ENCODE data around the gene EML3.
A peak's percentile ranks its signal among the peaks of the same experiment; 100 is the strongest.
"Not testable (repeated sequence)": the region's sequence is repeated elsewhere in the genome, so short reads cannot be mapped to it uniquely, and the experiment has no call there.

EML3 gene

DNA sequence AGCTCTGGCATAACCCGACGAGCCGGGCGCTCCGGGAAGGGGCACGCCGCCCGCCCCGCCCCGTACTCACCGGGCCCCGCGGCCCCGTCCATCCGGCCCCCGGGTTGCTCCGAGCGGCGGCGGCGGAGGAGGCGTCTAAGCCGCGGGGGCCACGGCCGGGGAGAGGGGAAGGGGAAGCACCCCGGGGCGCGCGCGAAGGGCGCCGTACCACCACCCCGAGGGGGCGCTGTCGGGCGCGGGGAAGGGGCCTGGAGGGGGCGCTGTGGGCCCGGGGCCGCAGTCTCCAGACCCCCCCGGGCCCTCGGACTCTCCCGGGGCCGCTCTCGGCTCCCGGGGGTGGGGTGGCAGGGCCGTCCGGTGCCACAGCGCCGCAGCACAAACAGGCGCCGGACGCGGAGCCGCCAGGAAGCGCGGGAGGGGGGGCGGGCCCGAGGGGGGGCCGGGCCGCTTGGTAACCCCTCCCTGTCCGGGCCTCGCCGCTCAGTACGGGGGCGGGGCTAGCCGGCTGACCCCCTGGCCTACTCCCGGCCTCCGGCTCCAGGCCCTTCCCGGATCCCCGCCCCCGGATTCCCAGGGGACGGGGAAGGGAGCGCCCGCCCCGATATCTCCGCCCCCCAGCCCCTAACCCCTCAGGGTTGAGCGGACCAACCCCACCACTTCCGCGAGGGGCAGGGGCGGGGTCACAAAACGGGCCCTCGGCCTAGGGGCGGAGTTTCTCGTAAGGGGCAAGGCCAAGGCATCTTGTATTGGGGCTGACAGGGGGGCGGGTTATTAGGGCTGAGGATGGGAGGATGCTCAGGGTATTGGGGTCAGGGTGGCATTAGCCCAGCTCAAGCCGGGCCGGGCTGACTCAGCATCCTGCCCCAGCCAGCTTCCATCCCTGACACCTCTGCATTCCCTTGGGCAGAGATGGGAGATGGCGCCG is at the start of gene EML3, which contains the start of gene ROM1:
TSS of gene EML3 (minus strand) at position 410 of the 925 bp plus-strand sequence. CDS start at position 92, 318 bp downstream.
TSS of gene ROM1 (plus strand) at position 892 of the 925 bp plus-strand sequence. CDS start at position 917, 25 bp downstream.
- DNase-seq: no peak

DNA sequence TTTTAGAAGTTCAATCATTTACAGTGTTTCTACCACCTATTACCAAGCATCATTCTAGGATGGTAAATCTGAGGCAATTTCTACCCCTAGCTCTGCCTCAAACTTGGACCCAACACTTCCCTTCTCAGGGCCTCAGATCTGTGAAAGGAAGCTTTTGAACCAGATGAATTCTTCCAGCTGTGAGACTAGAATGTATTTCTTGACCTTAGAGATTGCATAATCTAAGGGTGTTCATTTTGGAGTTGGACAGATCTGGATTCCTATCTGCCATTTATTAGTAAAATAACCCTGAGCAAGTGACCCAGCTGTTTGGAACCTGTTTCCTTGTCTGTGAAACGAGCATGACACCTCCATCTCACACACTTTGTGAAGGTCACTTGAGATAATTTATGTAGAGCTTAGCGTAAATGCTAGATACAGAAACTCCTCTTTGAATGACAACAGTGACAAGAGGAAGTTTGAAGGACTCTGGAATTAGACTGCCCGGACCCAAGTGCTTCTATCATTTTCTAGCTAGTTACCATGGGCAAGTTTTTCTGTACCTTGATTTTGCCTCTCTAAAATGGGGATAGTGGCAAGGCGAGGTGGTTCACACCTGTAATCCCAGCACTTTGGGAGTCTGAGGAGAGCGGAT is 44.3 kb upstream of the EML3 start:
- DNase-seq: no peak

DNA sequence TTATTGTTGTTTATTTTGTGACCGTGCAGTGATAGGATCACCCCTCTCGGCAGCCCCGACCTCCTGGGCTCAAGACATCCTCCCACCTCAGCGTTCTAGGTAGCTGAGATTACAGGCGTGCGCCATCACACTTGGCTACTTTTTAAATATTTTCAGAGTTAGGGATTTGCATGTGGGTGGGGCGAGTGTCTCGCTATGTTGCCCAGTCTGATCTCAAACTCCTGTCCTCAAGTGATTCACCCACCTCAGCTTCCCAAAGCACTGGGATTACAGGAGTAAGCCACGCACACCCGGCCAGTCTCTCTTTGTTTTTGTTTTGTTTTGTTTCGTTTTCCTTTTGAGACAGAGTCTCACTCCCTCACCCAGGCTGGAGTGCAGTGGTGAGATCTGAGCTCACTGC is 41.7 kb upstream of the EML3 start:
- DNase-seq: no peak

GRCh38 chr11:62652161-62653006 is 39.8 kb upstream of the EML3 start:
- no peak for DNase-seq

- DNase-seq: not testable (repeated sequence)
These were observed 37.7 kb upstream of the EML3 start for GRCh38 chr11:62650283-62650682.

- no peak for DNase-seq
These were observed 36.9 kb upstream of the EML3 start for GRCh38 chr11:62649486-62649885.

DNA sequence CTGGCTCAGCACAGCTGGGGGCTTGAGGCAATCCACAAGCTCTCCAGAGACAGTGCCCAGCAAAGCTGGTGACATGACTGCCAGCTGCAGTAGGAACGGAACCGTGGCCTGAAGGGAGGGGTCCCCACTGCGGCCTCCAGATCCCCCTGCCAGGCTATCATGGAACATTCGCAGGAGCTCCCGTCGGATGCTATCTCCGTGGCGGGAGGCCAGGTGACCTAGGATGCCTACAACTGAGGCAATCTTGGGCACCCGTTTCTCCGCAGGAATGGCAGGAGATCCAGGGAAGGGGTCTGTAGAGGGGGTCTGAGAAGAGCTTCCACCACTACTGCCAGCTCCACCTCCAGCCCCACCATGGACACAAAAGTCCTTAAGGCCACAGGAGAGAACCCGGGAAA is 36.4 kb upstream of the EML3 start:
- no peak for DNase-seq

DNA sequence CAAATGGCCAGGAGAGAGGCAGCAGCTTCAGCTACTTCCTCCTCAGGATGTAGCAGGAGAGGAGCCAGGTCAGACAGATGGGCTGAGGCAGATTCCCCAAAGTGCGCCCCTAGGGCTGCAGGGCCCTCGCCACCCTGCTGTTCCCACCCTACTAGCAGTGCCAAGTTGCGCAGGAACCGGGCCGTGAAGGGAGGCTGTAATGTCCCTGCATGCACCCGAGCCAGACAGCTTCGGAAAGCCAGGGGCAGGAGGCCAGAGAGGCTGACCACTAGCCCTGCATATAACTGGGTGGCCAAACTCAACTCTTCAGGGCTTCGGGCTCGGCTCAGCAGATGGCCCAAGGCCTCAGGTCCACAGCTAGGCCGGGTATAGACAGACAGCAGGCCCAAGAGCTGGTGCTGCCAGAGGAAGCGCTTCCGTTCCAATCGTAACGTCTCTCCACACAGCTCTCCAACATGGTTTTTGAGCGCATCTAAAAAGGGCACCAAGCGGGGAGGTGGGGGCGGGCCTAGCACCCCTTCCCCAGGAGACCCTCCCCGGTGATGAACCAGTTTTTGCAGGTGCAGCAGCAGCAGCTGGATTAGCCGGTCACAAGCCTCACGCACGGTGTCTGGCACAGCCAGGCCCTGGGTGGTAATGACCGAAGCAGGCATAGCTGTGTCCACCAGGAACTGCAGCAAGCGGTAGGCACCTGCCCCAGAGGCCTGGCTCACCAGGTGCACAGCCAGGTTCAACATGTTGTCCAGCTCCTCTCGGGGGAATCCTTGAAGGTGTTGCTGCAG is 35.8 kb upstream of the EML3 start:
- DNase-seq: no peak

DNA sequence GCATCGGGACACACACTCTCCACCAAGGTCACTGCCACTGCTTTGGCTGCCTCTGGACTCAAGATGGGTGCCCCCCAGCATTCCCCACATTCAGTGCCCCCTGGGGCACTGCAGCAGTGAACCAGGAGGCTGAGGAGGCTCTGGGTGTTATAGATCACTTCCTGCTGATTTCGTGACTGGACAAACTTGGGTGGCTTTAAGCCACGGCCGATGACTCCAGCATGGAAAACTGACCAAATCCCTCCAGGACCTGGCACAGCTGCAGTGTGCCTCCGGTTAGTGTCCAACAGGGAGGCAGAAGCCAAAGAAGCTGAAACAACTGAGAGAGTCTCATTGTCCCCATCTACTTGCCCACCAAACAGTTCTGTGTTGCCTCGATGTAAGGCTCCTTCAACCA is 35.0 kb upstream of the EML3 start:
- no peak for DNase-seq

DNA sequence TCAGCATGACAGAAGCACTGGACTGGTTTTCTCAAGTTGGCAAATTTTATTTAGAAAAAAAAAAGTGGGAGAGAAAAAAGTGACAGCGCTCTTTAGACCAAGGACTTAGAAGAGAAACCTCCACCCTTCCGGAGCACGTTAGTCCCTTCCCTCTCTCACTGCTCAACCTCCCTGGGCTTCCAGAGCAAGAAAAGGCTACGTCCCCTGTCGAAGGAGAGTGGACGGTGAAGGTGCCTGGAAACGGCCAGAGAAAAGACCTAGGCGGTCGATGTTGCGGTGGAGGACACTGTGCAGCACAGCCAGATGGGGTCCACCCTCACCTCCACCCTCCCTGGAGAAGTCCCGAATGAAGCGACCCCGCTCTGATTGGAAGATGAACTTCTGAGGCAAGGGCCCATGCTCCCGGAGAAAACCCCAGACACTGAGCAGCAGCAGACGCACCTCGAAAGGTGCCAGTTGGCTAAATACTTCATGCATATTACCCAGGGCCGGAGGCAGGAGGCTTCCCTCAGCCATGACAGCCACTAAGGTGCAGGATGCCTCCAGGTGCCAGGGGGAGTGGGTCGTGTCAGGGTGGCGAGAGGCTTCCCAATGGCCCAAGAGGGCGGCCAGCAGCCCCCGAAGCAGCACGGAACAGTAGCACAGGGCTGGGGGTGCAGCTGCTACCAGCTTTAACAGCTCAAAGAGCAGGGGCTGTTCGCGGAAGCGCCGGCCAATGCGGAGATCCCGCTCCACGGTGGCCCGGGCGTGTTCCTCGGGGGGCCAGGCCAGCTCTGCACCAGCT is 34.4 kb upstream of the EML3 start:
- no peak for DNase-seq

DNA sequence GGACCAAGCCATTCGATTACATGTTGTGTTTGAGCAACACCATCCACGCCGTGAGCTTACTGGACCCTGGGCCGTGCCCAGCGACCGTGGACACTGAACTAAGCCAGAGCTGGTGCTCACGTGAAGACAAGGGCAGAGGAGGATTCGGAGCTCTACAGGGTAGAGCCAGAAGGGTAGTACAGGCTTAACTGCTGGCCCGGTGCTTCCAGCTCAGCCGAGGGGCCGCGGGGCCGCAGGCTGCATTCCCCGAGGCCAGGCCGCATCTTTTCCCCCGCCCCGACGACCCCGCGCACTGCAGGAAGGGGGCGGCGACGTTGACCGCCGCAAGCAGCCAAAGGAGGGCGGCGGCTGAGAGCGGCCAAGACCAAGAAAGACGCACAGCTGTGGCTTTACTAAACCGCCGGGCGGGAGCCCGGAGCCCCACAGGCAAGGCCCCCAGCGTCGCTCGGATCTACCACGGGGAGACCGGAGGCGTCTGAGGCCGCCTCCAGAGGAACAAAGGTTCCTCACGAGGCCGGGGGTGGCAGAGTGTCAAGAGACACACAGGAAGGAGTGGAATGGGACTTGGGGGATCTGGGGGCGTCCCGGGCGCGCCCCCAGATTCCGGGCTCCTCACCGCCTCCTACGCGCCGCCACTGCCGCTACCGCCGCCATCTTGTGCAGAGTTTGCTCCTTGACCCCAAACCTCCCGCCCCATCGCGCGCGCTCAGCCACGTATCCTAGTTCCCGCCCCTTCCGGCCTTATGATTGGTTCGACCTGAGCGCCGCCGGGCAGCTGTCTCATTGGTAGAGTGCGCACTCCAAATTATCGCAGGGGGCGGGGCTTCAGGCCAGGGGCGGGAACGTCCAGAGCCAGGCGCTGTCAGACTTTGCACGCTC is 33.6 kb upstream of the EML3 start, which contains the start of gene GANAB:
TSS of gene GANAB (minus strand) at position 668 of the 879 bp plus-strand sequence. CDS start at position 654, 14 bp downstream.
- DNase-seq: peak; percentile 76

GRCh38 chr11:62645671-62645945 is 33.0 kb upstream of the EML3 start:
- DNase-seq: no peak

DNA sequence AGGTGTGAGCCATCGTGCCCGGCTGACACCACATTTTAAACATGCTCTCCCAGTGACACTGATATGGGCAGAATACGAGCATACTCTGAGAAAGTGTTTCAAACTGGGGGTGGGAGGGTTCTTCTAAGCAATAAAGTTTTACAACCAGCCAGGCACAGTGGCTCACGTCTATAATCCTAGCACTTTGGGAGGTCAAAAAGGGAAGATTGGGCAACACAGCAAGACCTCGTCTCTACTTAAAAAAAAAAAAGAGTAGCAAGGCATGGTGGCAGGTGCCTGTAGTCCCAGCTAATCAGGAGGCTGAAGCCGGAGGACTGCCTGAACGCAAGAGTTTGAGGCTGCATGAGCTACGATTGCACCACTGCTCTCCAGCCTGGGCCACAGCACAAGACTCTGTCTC is 31.6 kb upstream of the EML3 start:
- no peak for DNase-seq

- no peak for DNase-seq
These were observed 19.9 kb upstream of the EML3 start for GRCh38 chr11:62632492-62632891.

GRCh38 chr11:62627713-62628112 is 15.1 kb upstream of the EML3 start:
- no peak for DNase-seq

- no peak for DNase-seq
These were observed 10.0 kb upstream of the EML3 start for GRCh38 chr11:62622476-62623089.

DNA sequence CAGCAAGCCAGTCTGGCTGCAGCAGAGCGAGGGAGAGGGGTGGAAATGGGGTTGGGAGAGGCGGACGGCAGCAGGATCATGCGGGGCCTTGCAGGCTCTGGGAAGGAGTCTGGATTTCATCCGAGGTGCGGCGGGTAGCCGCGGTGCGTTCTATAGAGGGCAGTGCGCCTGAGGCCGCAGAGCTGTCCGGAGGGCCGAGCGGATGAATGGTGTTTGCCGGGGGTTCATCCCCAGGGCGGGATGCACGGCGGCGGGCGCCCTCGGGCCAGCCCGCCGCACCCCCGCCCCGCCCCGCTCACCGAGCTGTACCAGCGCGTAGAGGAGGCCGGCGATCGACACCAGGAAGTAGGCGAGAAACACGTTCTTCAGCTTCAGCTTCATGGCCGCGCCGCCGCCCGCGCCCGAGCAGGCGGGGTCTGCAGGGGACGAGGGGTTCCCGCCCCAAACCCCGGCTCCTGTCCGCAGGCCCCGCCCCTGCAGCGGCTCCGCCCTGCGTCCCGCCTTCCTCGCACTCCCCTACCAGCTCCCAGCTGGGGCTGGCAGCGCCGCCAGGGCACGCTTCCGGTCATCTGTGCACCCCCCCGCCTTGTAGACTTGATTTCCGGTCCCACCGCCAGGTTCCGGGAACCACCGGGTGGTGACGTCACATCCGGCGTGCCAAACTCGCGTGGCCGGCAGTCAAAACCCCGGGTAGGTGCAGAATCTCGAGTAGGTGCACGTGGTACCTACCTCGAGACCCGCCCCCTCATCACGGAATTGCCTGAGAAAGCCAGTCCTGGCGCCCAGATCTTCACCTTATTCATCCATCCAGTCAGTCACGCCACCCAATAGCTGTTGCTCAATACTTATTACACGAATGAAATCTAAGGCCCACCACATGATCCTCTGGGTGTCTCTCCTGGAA is 9.2 kb upstream of the EML3 start, which contains the start of gene B3GAT3:
TSS of gene B3GAT3 (minus strand) at position 420 of the 904 bp plus-strand sequence. CDS start at position 381, 39 bp downstream.
- DNase-seq: peak; percentile 78

DNA sequence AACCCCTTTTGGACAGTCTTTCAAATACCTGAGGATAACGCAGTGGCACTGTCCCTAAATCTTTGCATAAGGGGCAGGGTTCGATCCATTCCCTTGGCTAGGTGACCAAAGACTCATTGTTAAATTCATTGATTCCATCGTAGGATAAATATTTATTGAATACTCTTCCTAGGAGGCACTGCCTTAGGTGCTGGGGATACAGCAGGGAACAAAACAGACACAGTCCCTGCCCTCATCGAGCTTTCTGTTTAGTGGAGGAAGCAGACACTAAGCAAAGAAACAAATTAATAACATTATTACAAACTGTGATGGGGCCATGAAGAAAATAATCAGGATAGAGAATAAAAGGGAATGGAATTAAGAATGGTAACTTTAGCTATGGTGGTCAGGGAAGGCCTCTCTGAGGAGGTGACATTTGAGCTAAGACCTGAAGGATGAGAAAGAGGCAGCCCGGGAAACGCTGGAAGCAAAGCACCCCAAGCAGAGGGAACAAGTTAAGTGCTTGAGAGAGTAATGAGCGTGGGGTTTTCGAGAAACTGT is 8.5 kb upstream of the EML3 start:
- DNase-seq: no peak

DNA sequence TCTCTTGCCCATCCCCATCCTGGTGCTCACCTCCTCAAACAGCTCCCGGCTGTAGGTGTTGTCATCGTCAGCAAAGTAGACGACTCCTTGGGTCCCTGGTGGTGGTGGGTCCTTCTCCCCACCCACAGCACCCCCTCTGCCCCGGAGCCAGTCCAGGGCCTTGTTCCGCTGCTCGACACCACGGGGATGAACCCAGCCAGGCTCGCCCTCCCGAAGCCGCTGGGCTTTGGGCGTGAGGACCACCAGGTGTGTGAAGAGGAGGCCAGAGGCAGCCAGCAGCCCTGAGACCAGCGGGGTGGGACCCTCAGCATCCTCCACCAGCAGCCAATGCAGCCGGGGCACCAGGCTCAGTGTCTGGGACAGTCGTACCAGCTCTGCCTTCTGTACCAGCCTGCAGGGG is 4.4 kb upstream of the EML3 start:
- not testable (repeated sequence) for DNase-seq

Data from NCI-H1436 treated with DMSO at 0.1 percent for 48 hours (cell line).